Stimulated activated CD4-positive, alpha-beta T cell treated with anti-CD3 and anti-CD28 coated beads, Interleukin-12 subunit alpha, Interleukin-12 subunit beta, amount 100 ng/mL, for 4 hours (primary cell): ENCODE measurements around the gene GOLGA2.
A peak's percentile ranks its signal among the peaks of the same experiment; 100 is the strongest.
"Not testable (repeated sequence)": the region's sequence is repeated elsewhere in the genome, so short reads cannot be mapped to it uniquely, and the experiment has no call there.

Experiments used
- DNase-seq: peaks from one replicate; pipeline ENCODE4 v3.0.0-alpha.2; 2020

Gene GOLGA2

GRCh38 chr9:128232528-128233428 is 43.0 kb downstream of the GOLGA2 start:
- DNase-seq: no peak

GRCh38 chr9:128231638-128232527 is 43.9 kb downstream of the GOLGA2 start:
- no peak for DNase-seq

- DNase-seq: not testable (repeated sequence)
Observed at GRCh38 chr9:128230897-128231296, 44.9 kb downstream of the GOLGA2 start.

- DNase-seq: no peak
Observed at GRCh38 chr9:128226412-128226801, 49.4 kb downstream of the GOLGA2 start.

GRCh38 chr9:128225770-128226411 is 49.9 kb downstream of the GOLGA2 start:
- DNase-seq: no peak

- DNase-seq: no peak
Observed at GRCh38 chr9:128224877-128225276, 50.9 kb downstream of the GOLGA2 start.

GRCh38 chr9:128222880-128223670 is 52.7 kb downstream of the GOLGA2 start:
- DNase-seq: no peak

GRCh38 chr9:128222026-128222425 is 53.8 kb downstream of the GOLGA2 start:
- DNase-seq: no peak

GRCh38 chr9:128219831-128220230 is 56.0 kb downstream of the GOLGA2 start:
- no peak for DNase-seq

GRCh38 chr9:128218518-128219389 is 57.1 kb downstream of the GOLGA2 start:
- DNase-seq: peak; percentile 92

GRCh38 chr9:128218172-128218517 is 57.7 kb downstream of the GOLGA2 start:
- DNase-seq: no peak

GRCh38 chr9:128216781-128217553 is 58.8 kb downstream of the GOLGA2 start:
- no peak for DNase-seq

- no peak for DNase-seq
Observed at GRCh38 chr9:128215491-128216409, 60.1 kb downstream of the GOLGA2 start.

GRCh38 chr9:128214571-128215490 is 61.0 kb downstream of the GOLGA2 start:
- no peak for DNase-seq

- DNase-seq: no peak
Observed at GRCh38 chr9:128213746-128214497, 61.9 kb downstream of the GOLGA2 start.

- DNase-seq: no peak
Observed at GRCh38 chr9:128211981-128212281, 63.9 kb downstream of the GOLGA2 start.

GRCh38 chr9:128211186-128211980 is 64.4 kb downstream of the GOLGA2 start:
- no peak for DNase-seq
